Stimulated activated CD4-positive, alpha-beta T cell treated with anti-CD3 and anti-CD28 coated beads, Interleukin-15, amount 100 ng/mL, for 1 hour (primary cell): ENCODE results near the gene SH3RF1.

ENCODE experiments used
- DNase-seq, 2 donors: peaks; one replicate each; pipeline ENCODE4 v3.0.0-alpha.2; 2020; ENCODE audit warnings: low read depth in 1 of 2, low spot score in 1 of 2

Gene SH3RF1

DNA sequence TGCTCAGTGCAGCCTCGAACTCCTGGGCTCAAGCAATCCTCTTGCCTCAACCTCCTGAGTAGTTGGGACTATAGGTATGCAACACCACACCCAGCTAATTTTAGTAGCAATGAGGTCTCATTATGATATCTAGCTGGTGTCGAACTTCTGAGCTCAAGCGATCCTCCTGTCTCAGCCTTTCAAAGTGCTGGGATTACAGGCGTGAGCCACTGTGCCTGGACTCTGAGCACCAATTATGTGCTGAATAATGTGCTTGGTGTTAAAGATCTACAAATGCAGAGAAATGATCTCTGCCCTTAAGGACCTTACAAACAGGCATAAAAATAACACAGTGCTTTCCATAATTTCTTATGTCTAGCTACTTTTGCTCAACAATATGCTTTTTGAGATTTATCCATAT lies 131.7 kb downstream of the SH3RF1 start:
- no peak for DNase-seq

DNA sequence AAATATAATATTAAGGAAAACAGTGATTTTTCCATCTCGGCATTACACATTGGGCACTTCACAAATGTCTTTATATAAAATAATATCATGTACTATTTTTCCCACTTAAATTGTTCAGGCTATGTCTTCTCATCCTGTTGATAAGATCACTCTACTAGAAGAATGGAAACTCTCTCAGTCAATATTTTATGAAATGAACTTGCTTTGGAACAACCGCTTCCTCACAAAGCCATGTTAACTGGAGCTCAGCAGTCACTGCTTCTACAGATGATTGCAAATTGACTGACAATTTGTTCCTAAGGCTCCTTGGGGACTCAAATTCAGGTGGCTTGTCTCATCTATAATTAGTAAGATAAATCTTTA lies 133.2 kb downstream of the SH3RF1 start:
- DNase-seq: no peak

GRCh38 chr4:169136796-169137557 lies 133.8 kb downstream of the SH3RF1 start:
- DNase-seq: no peak

GRCh38 chr4:169136330-169136729 lies 134.4 kb downstream of the SH3RF1 start:
- DNase-seq: no peak

GRCh38 chr4:169135776-169136175 lies 135.0 kb downstream of the SH3RF1 start:
- DNase-seq: no peak

DNA sequence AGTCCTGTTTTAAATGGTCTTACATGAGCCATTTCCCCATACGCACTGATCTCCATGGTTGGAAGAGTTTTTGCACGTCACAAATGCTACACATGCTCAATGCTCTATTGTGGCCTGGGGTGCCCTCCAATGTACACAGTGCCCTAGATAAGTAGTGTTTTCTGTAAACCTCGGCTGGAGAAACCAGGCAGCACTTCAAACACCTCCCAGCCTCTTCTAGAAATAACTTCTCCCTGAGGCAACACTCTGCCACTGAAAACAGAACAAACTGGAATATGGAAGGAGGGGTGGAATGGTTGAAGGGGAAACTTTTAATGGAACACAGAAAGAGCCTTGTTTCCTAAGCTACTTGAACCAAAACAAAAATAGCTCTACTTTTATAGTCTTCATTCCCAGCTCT lies 136.8 kb downstream of the SH3RF1 start:
- DNase-seq: no peak

GRCh38 chr4:169132561-169133305 lies 138.0 kb downstream of the SH3RF1 start:
- no peak for DNase-seq

GRCh38 chr4:169131556-169132208 lies 139.1 kb downstream of the SH3RF1 start:
- DNase-seq: no peak

- DNase-seq: no peak
Measured at GRCh38 chr4:169128902-169129301, 141.9 kb downstream of the SH3RF1 start.

DNA sequence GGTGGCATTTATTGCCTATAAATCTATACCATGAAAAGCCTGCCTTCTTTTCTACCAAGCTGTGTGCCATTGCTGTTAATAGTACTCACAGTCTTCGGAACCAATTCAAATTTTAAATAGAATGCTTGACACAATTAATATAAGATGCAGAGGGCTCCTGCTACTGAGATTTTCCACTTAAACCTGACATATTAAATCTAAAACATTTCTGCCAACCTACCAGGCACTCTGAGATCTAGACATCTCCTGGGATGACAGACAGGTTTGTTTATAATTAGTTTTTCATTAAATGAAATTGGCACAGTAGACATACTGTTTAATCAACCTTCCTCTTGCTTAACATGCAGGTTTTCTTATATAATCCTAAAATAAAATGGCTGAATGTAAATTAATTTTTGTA lies 143.4 kb downstream of the SH3RF1 start:
- DNase-seq: no peak

GRCh38 chr4:169124661-169125060 lies 146.1 kb downstream of the SH3RF1 start:
- DNase-seq: no peak

- no peak for DNase-seq
Measured at GRCh38 chr4:169122422-169122821, 148.3 kb downstream of the SH3RF1 start.

- no peak for DNase-seq
Measured at GRCh38 chr4:169121861-169122382, 148.8 kb downstream of the SH3RF1 start.

- DNase-seq: no peak
Measured at GRCh38 chr4:169120624-169121023, 150.1 kb downstream of the SH3RF1 start.

GRCh38 chr4:169119536-169119935 lies 151.2 kb downstream of the SH3RF1 start:
- DNase-seq: no peak

DNA sequence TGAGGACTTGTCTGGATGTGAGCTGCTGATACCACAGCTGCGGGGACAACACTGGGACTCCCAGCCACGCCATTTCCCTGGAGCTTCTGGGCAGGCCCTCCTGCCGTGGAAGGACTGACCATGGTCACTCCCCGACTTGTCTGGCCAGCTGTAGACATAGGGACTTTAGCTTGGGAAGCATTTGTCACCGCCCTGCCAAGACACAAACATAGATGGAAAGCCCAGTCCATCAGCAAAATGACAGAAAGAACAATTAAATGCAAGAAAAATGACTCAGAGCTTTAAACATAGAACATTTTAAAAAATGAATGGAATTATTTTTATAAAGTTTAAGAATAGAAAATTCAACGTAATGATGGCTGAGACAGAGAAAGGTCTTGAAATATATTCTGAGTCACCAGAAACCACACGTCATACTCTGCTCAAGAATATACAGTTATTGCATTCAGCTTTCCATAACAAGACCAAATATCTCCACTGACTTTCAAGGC lies 153.1 kb downstream of the SH3RF1 start:
- no peak for DNase-seq

GRCh38 chr4:169116270-169116901 lies 154.4 kb downstream of the SH3RF1 start:
- DNase-seq: no peak

DNA sequence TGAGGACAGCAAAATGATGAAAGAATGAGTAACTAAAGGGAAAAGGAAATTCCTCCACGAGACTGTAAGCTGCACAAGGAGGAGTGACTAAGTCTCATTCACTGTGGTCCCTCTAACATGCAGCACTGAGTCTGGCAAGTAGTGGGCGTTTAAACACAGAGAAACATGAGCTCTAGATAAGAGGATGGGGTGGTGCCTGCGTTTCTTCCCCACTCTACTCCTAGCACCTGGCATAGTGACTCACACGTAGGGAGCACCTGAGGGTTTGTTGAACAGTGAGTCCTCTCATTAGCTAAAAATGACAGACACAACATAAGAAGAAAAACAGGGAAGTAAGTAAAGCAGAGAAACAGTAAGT lies 154.9 kb downstream of the SH3RF1 start:
- DNase-seq: no peak

DNA sequence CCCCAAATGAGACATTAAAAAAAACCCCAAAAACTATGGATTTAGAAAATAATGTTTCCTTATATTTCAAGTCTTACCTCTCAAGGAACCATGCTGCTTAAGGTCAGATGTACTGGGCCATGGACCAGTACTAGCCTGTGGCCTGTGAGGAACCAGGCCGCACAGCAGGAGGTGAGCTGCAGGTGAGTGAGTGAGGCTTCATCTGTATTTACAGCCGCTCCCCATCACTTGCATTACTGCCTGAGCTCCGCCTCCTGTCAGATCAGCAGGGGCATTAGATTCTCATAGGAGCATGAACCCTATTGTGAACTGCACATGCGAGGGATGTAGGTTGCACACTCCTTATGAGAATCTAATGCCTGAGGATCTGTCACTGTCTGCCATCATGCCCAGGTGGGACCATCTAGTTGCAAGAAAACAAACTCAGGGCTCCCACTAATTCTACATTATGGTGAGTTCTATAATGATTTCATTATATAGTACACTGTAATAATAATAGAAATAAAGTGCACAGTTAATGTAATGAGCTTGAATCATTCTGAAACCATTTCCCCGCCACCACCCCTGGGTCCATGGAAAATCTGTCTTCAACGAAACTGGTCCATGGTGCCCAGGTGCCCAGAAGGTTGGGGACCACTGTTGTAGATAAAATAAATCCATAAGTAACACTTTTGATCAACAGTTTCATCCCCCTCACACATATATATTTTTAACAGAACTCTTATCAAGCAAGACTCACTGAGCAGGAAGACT lies 155.4 kb downstream of the SH3RF1 start:
- no peak for DNase-seq

DNA sequence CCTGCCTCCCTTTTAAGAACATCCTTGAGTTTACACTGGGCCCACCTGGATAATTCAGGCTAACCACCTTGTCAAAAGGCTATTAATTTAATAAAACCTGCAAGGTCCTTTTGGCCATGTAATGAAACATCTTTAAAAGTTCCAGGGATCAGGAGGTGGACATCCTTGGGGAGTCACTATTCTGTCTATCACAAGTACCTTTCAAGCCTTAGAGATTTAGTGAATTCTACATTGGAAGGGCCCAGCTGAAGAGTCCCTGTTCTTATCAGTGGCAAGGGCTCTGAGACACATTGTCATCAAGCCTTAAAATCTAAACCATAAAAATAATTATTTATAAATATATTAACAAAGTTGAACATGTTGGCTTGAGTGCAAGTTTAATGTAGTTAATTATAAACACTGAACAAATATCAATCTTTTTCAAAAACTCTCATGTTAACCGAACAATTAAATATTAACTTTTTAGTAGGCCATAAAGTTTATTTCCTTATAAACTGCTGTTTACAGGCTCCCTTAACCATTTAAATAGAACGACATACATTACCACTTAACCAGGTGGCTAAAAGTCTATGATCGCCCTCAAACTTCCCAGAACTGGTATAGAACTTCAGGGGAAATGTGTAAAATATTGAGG lies 156.3 kb downstream of the SH3RF1 start:
- no peak for DNase-seq
